ENCODE data around the gene ADAMTS16.

DNA sequence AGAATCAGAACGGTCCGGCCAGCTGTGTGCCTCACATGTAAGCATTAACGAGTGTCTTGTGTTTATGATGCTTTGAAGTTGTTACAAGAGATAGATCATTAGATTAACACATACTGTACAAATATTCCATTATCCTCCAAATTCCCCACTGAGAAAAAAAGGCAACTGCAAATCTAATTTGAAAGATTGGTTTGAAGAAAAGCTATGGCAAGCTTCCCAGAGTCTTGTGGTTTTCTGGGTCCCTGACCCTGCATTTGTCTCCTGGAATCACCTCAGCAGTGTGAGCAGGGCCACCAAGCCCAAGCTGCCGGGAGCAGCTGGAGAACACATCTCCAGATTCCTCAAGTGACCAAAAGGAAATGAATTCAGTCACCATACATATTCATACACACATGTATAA is 36.9 kb upstream of the ADAMTS16 start:
- TF ChIP-seq EZH2phosphoT487 (IDR thresholded peaks at IDR 0.05; ENCODE audit: insufficient read depth, low read depth) (no peak), EZH2 (IDR thresholded peaks at IDR 0.05; ENCODE audit: insufficient read depth, poor library complexity, severe bottlenecking) (no peak)
